Gastroesophageal sphincter (tissue), 3 donors: ENCODE measurements around the gene TULP4.

Experiments
- POLR2A ChIP-seq, 2 donors: fragments of 450-650 bp; IDR thresholded peaks; one replicate each; pipeline ENCODE4 v1.6.1; 2017; ENCODE audit warnings: antibody characterized with exemption in 2 of 2, mild to moderate bottlenecking in 2 of 2, moderate library complexity in 1 of 2
- POLR2AphosphoS5 ChIP-seq: sonication (generic); formaldehyde crosslinking; IDR thresholded peaks from one replicate; pipeline ENCODE4 v1.6.1; 2017; ENCODE audit warnings: antibody characterized with exemption
- TF ChIP-seq, protein P1 (sequence below), 4 experiments: fragments of 200-600 bp in 2 of 4; fragments of 450-650 bp in 2 of 4; sonication (generic) in 1 of 4; IDR thresholded peaks; one replicate each; pipeline ENCODE4 v1.5.1; 2017 to 2019; ENCODE audit warnings: antibody characterized with exemption in 4 of 4, mild to moderate bottlenecking in 2 of 4, moderate library complexity in 2 of 4

DNA sequence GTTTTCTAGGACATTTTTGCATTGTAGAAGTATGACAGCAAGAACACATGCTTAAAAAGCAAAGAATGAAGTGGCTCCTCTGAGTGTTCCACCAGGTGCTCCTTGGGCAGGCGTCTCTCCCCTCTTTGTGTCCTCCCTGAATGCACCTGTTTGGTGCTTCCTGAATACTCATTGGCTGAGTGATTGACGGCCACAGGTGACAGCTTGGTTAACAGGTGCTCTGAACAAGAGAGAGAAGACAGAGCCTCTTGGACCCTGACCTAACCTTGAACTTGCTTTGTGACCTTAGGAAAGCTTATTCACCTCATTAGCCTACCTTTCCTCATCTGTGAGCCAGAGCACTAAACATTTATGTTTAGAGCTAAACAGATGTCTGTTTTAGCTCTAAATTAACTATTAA is 93.7 kb downstream of the TULP4 start:
- TF ChIP-seq, protein P1, sequence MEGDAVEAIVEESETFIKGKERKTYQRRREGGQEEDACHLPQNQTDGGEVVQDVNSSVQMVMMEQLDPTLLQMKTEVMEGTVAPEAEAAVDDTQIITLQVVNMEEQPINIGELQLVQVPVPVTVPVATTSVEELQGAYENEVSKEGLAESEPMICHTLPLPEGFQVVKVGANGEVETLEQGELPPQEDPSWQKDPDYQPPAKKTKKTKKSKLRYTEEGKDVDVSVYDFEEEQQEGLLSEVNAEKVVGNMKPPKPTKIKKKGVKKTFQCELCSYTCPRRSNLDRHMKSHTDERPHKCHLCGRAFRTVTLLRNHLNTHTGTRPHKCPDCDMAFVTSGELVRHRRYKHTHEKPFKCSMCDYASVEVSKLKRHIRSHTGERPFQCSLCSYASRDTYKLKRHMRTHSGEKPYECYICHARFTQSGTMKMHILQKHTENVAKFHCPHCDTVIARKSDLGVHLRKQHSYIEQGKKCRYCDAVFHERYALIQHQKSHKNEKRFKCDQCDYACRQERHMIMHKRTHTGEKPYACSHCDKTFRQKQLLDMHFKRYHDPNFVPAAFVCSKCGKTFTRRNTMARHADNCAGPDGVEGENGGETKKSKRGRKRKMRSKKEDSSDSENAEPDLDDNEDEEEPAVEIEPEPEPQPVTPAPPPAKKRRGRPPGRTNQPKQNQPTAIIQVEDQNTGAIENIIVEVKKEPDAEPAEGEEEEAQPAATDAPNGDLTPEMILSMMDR (IDR thresholded peaks at IDR 0.05) = no peak
- TF ChIP-seq POLR2AphosphoS5 = no peak
- TF ChIP-seq POLR2A (IDR thresholded peaks at IDR 0.05) = no peak
